ENCODE measurements around the gene LINC00632. TPM values are rescaled to one million over a fixed set of nuclear protein-coding genes. Genes with fewer than 3 reads are reported as not detected.
"Not testable (repeated sequence)": the region's sequence is repeated elsewhere in the genome, so short reads cannot be mapped to it uniquely, and the experiment has no call there.

Gene LINC00632
- total RNA-seq (10 to 100 TPM in 1 of 2 donors, 1 to 10 TPM in 1; 4.7 to 23.9 TPM), total RNA-seq (2.4 to 4.7 reads per million in 2 donors)

- H3K4me3 Mint-ChIP-seq, result no peak within 1 kb of the TSS
- no peaks in the 10 kb centered on the region for H3K36me3 Mint-ChIP-seq (ENCODE audit: low read depth)
- H3K4me1 Mint-ChIP-seq, result no peaks in the 10 kb centered on the region
- H3K27me3 Mint-ChIP-seq, result no peaks in the 10 kb centered on the region
- DNase-seq, result no peak
- H3K27ac Mint-ChIP-seq, result no peak within 1 kb of the TSS
- no peaks in the 10 kb centered on the region for H3K9me3 ChIP-seq (ENCODE audit: control insufficient read depth, low read length, poor library complexity, severe bottlenecking)
- no peak for ATAC-seq
These were observed at the start of gene LINC00632 for GRCh38 chrX:140709421-140709846. LINC00632 (plus strand) TSS chrX:140709759.

GRCh38 chrX:140661643-140662042, 47.9 kb upstream of the LINC00632 start:
- Mint-ChIP-seq H3K4me3 (no peak overlapping the region), H3K4me1 (no peaks in the 10 kb centered on the region), H3K27me3 (no peaks in the 10 kb centered on the region), H3K27ac (no peak overlapping the region), H3K36me3 (ENCODE audit: low read depth) (no peaks in the 10 kb centered on the region)
- DNase-seq (no peak), ATAC-seq (no peak)
- H3K9me3 ChIP-seq (ENCODE audit: control insufficient read depth, low read length, poor library complexity, severe bottlenecking), result no peaks in the 10 kb centered on the region

GRCh38 chrX:140664939-140665338, 44.6 kb upstream of the LINC00632 start:
- ATAC-seq, result no peak

GRCh38 chrX:140672840-140673731, 36.5 kb upstream of the LINC00632 start:
- no peaks in the 10 kb centered on the region for H3K36me3 Mint-ChIP-seq (ENCODE audit: low read depth)
- no peak overlapping the region for H3K4me3 Mint-ChIP-seq
- no peak for DNase-seq
- no peaks in the 10 kb centered on the region for H3K4me1 Mint-ChIP-seq
- no peaks in the 10 kb centered on the region for H3K9me3 ChIP-seq (ENCODE audit: control insufficient read depth, low read length, poor library complexity, severe bottlenecking)
- H3K27ac Mint-ChIP-seq, result no peak overlapping the region
- no peaks in the 10 kb centered on the region for H3K27me3 Mint-ChIP-seq
- ATAC-seq, result no peak

More at GRCh38 chrX:140664939-140665338, 44.6 kb upstream of the LINC00632 start:
- Mint-ChIP-seq H3K4me1 (no peaks in the 10 kb centered on the region), H3K4me3 (no peak overlapping the region), H3K36me3 (ENCODE audit: low read depth) (no peaks in the 10 kb centered on the region), H3K27ac (no peak overlapping the region), H3K27me3 (no peaks in the 10 kb centered on the region)
- no peak for DNase-seq
- no peaks in the 10 kb centered on the region for H3K9me3 ChIP-seq (ENCODE audit: control insufficient read depth, low read length, poor library complexity, severe bottlenecking)

GRCh38 chrX:140687706-140688105, 21.9 kb upstream of the LINC00632 start:
- Mint-ChIP-seq H3K27me3 (peaks cover 4% of the 10 kb centered on the region), H3K27ac (no peak overlapping the region), H3K4me1 (no peaks in the 10 kb centered on the region), H3K4me3 (no peak overlapping the region), H3K36me3 (ENCODE audit: low read depth) (no peaks in the 10 kb centered on the region)
- ATAC-seq (no peak), DNase-seq (no peak)
- no peaks in the 10 kb centered on the region for H3K9me3 ChIP-seq (ENCODE audit: control insufficient read depth, low read length, poor library complexity, severe bottlenecking)

GRCh38 chrX:140691596-140691995, 18.0 kb upstream of the LINC00632 start:
- not testable (repeated sequence) for H3K36me3 Mint-ChIP-seq (ENCODE audit: low read depth); H3K27me3 Mint-ChIP-seq; H3K4me3 Mint-ChIP-seq; H3K4me1 Mint-ChIP-seq; ATAC-seq; DNase-seq; H3K9me3 ChIP-seq (ENCODE audit: control insufficient read depth, low read length, poor library complexity, severe bottlenecking); H3K27ac Mint-ChIP-seq

- no peaks in the 10 kb centered on the region for H3K36me3 Mint-ChIP-seq (ENCODE audit: low read depth)
- ATAC-seq (no peak), DNase-seq (no peak)
- H3K4me1 Mint-ChIP-seq, result no peaks in the 10 kb centered on the region
- peaks cover 2% of the 10 kb centered on the region for H3K27me3 Mint-ChIP-seq
- H3K27ac Mint-ChIP-seq, result no peak overlapping the region
- no peaks in the 10 kb centered on the region for H3K9me3 ChIP-seq (ENCODE audit: control insufficient read depth, low read length, poor library complexity, severe bottlenecking)
- H3K4me3 Mint-ChIP-seq, result no peak overlapping the region
These were observed 11.9 kb upstream of the LINC00632 start for GRCh38 chrX:140697618-140698017.

GRCh38 chrX:140701480-140701879, 8.1 kb upstream of the LINC00632 start:
- H3K4me3 Mint-ChIP-seq, result no peak overlapping the region
- H3K36me3 Mint-ChIP-seq (ENCODE audit: low read depth), result no peaks in the 10 kb centered on the region
- no peaks in the 10 kb centered on the region for H3K4me1 Mint-ChIP-seq
- no peak for DNase-seq
- H3K27ac Mint-ChIP-seq, result no peak overlapping the region
- no peaks in the 10 kb centered on the region for H3K9me3 ChIP-seq (ENCODE audit: control insufficient read depth, low read length, poor library complexity, severe bottlenecking)
- H3K27me3 Mint-ChIP-seq, result no peaks in the 10 kb centered on the region
- peak; percentile 41 for ATAC-seq

- H3K27me3 Mint-ChIP-seq, result no peaks in the 10 kb centered on the region
- H3K4me1 Mint-ChIP-seq, result no peaks in the 10 kb centered on the region
- H3K27ac Mint-ChIP-seq, result no peak overlapping the region
- no peak for ATAC-seq
- H3K4me3 Mint-ChIP-seq, result no peak overlapping the region
- no peak for DNase-seq
- no peaks in the 10 kb centered on the region for H3K9me3 ChIP-seq (ENCODE audit: control insufficient read depth, low read length, poor library complexity, severe bottlenecking)
- H3K36me3 Mint-ChIP-seq (ENCODE audit: low read depth), result no peaks in the 10 kb centered on the region
These were observed 1.2 kb downstream of the LINC00632 start for GRCh38 chrX:140710710-140711109.

- DNase-seq (no peak), ATAC-seq (no peak)
- Mint-ChIP-seq H3K4me1 (no peaks in the 10 kb centered on the region), H3K27me3 (no peaks in the 10 kb centered on the region), H3K36me3 (ENCODE audit: low read depth) (no peaks in the 10 kb centered on the region), H3K4me3 (no peak overlapping the region), H3K27ac (no peak overlapping the region)
- H3K9me3 ChIP-seq (ENCODE audit: control insufficient read depth, low read length, poor library complexity, severe bottlenecking), result no peaks in the 10 kb centered on the region
These were observed 2.3 kb downstream of the LINC00632 start for GRCh38 chrX:140711894-140712293.

- no peak overlapping the region for H3K27ac Mint-ChIP-seq
- DNase-seq (peak; percentile 12 to 53 (median 33)), ATAC-seq (peak; percentile 87)
- no peaks in the 10 kb centered on the region for H3K9me3 ChIP-seq (ENCODE audit: control insufficient read depth, low read length, poor library complexity, severe bottlenecking)
- no peaks in the 10 kb centered on the region for H3K36me3 Mint-ChIP-seq (ENCODE audit: low read depth)
- no peaks in the 10 kb centered on the region for H3K4me1 Mint-ChIP-seq
- no peaks in the 10 kb centered on the region for H3K27me3 Mint-ChIP-seq
- H3K4me3 Mint-ChIP-seq, result no peak overlapping the region
These were observed 3.0 kb downstream of the LINC00632 start for GRCh38 chrX:140712413-140713173.

GRCh38 chrX:140713174-140713539, 3.6 kb downstream of the LINC00632 start:
- H3K9me3 ChIP-seq (ENCODE audit: control insufficient read depth, low read length, poor library complexity, severe bottlenecking), result no peaks in the 10 kb centered on the region
- DNase-seq (no peak), ATAC-seq (peak; percentile 68)
- Mint-ChIP-seq H3K27ac (no peak overlapping the region), H3K4me3 (no peak overlapping the region), H3K36me3 (ENCODE audit: low read depth) (no peaks in the 10 kb centered on the region), H3K27me3 (no peaks in the 10 kb centered on the region), H3K4me1 (no peaks in the 10 kb centered on the region)

GRCh38 chrX:140715787-140716186, 6.2 kb downstream of the LINC00632 start:
- H3K4me3 Mint-ChIP-seq, result no peak overlapping the region
- DNase-seq, result no peak
- no peak for ATAC-seq
- H3K9me3 ChIP-seq (ENCODE audit: control insufficient read depth, low read length, poor library complexity, severe bottlenecking), result no peaks in the 10 kb centered on the region
- no peaks in the 10 kb centered on the region for H3K4me1 Mint-ChIP-seq
- no peak overlapping the region for H3K27ac Mint-ChIP-seq
- no peaks in the 10 kb centered on the region for H3K27me3 Mint-ChIP-seq
- H3K36me3 Mint-ChIP-seq (ENCODE audit: low read depth), result no peaks in the 10 kb centered on the region

All from T-helper 17 cell (primary cell).